Stimulated activated naive CD8-positive, alpha-beta T cell treated with anti-CD3 and anti-CD28 coated beads, Interleukin-15, Interleukin-2, amounts not matched to agents 100 ng/mL and 50 ng/mL, for 24 hours (primary cell): ENCODE measurements around the gene EVI5L.
A peak's percentile ranks its signal among the peaks of the same experiment; 100 is the strongest.
"Not testable (repeated sequence)": the region's sequence is repeated elsewhere in the genome, so short reads cannot be mapped to it uniquely, and the experiment has no call there.

Experiments used
- H3K27ac Mint-ChIP-seq: one replicate; pipeline ENCODE4 v1.8.0; 2021; ENCODE audit warnings: mild to moderate bottlenecking, mixed read lengths
- H3K27me3 Mint-ChIP-seq: one replicate; pipeline ENCODE4 v1.8.0; 2021; ENCODE audit warnings: mixed read lengths
- H3K36me3 Mint-ChIP-seq: one replicate; pipeline ENCODE4 v1.8.0; 2021; ENCODE audit warnings: low read depth, mixed read lengths
- H3K4me1 Mint-ChIP-seq: one replicate; pipeline ENCODE4 v1.8.0; 2021; ENCODE audit warnings: low read depth, mixed read lengths
- H3K4me3 Mint-ChIP-seq: one replicate; pipeline ENCODE4 v1.8.0; 2021; ENCODE audit warnings: mild to moderate bottlenecking, mixed read lengths
- H3K9me3 Mint-ChIP-seq: one replicate; pipeline ENCODE4 v1.8.0; 2021; ENCODE audit warnings: mixed read lengths

EVI5L gene

DNA sequence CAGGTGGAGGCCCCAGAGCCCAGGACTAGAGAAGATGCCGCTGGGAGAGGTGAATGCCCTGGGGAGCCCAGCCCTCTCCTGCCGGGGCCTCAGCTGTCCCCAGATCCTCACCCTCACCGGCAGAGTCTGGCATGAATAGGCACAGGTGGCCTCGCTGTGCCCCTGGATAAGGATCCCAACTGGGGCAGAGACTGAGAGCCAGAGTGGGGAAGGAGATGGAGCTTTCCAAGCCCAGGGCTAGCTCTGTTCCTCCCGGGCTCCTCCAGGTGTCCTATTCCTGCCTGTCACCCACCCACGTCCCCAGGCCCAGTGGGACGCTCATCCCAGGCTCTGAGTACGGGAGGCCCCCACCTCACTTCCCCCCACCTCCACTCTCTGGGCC lies 27.7 kb downstream of the EVI5L start:
- H3K4me1 Mint-ChIP-seq: peaks cover 12% of the 10 kb centered on the region
- no peaks in the 10 kb centered on the region for H3K36me3 Mint-ChIP-seq
- no peak overlapping the region for H3K27ac Mint-ChIP-seq
- H3K4me3 Mint-ChIP-seq: no peak overlapping the region
- no peaks in the 10 kb centered on the region for H3K9me3 Mint-ChIP-seq
- H3K27me3 Mint-ChIP-seq: no peaks in the 10 kb centered on the region

DNA sequence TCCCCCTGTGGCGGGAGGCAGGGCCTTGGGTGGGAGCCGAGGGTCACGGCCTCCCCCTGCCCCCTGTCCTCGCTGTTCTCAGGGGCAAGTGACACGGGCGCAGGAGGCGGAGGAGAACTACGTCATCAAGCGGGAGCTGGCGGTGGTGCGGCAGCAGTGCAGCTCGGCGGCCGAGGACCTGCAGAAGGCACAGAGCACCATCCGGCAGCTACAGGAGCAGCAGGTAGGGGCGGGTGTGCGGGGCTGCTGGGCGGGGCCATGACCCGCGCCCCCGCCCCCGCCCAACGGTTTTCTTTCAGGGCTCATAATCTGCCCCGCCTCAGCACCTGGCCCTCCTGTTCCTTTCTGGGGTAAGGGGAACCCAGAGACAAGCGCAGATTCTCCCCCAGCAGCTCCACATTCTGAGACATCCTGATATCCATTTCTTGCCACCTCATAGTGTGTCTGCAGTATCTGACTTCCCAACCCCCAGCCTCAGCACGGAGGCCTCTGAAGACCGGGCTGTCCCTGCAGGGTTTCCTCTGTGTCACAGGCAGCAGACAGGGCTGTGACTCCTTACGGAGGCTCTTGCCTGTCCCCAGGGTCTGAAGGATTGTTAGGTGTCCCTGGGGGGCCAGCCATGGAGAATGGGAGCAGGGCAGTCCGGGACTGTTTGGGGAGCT lies 28.2 kb downstream of the EVI5L start:
- Mint-ChIP-seq H3K4me1 (peaks cover 12% of the 10 kb centered on the region), H3K27me3 (no peaks in the 10 kb centered on the region), H3K27ac (no peak overlapping the region), H3K4me3 (no peak overlapping the region), H3K36me3 (no peaks in the 10 kb centered on the region), H3K9me3 (no peaks in the 10 kb centered on the region)

DNA sequence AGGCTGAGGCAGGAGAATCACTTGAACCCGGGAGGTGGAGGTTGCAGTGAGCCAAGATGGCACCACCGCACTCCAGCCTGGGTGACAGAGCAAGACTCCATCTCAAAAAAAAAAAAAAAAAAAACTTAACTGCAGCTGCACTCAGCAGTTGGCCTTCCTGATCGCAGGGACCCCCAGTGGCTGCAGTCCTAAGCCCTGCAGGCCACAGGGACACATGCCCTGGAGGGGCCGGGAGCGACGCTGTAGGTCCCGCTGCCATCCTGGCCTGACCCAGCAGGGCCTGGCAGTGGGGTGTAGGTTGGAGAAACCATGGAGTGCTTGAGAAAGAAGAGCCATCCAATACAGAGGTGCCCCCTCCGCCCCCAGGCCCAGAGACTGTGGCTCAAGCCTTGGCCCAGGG lies 29.1 kb downstream of the EVI5L start:
- not testable (repeated sequence) for H3K27me3 Mint-ChIP-seq, H3K9me3 Mint-ChIP-seq, H3K27ac Mint-ChIP-seq, H3K36me3 Mint-ChIP-seq, H3K4me3 Mint-ChIP-seq
- H3K4me1 Mint-ChIP-seq: peaks cover 12% of the 10 kb centered on the region

DNA sequence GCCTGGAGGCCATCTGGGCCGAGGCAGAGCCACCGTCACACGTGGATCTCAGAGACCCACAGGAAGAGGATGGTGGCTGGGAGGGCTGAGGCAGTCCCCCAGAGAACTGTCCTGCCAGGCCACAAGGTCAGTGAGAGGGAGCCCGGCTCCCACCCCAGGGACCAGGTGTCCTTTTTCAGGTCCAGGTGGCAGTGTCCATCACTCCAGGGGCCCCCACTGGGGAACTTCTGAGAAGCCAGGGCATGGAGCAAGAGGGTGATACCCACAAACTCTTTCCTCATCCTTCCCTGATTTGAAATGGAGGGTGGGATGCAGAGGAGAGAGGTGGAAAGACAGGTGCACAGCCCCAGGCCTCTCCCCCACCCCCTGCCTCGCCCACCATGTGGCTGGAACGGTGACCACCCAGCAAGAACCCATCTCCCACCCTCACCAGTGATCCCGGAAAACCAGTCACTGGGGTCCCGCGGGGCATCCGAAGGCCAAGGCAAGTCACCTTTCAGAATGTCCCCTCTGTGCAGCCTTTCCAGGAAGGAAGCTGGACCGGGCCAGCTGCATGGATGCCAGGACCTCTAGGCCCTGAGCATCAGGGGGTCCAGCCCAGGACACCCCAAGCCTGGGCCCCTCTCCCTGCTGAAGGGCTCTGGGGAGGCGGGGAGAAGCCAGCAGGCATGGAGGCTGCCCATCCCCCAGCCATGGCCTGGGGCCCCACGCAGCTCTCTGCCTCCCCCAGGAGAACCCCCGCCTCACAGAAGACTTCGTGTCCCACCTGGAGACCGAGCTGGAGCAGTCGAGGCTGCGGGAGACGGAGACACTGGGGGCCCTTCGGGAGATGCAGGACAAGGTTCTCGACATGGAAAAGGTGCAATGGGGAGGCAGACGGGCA lies 30.1 kb downstream of the EVI5L start:
- H3K27me3 Mint-ChIP-seq: peaks cover 9% of the 10 kb centered on the region
- H3K9me3 Mint-ChIP-seq: no peaks in the 10 kb centered on the region
- H3K4me1 Mint-ChIP-seq: peaks cover 13% of the 10 kb centered on the region
- no peak overlapping the region for H3K27ac Mint-ChIP-seq
- no peak overlapping the region for H3K4me3 Mint-ChIP-seq
- H3K36me3 Mint-ChIP-seq: no peaks in the 10 kb centered on the region

DNA sequence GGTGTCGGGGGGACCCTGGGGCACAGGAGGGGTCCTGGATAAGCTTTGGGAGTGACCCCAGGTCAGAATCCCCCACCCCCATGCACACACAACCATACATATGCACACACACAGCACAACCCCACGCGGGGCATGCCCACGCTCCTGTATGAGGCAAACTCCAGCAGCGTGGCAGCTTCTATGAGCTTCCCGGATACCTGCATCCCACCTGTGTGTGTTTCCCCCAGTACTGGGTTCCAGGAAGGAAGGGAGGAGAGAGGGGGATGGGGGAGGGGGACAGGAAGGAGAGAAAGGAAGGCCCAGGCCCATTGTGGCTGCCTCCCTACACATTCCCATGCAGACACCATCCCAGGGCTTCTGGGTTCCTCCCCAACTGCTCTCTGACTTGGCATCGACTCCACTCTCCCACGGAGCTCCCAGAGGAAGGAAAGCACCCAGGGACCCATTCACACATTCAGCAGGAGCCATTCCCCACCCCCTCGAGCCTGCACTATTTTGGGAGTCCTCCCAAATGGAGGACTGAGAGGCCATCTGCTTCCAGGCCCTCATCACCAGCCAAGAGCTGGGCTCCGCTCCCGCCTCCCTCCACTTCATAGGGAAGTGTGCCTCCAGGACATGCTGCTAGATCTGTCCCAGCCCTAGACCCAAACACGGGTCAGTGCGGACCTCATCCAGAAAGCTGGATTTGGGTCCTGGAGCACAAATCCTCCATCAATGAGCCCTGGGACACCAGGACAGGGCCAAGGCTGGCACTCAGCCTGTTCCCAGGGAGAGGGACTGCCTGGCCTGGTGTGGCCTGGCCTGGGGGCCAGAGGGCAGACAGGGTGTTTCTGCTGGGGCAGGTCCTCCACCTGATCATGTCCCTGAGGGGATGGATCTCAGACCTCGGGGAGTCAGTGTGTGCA lies 30.9 kb downstream of the EVI5L start:
- Mint-ChIP-seq H3K27me3 (peaks cover 14% of the 10 kb centered on the region), H3K9me3 (no peaks in the 10 kb centered on the region), H3K4me1 (peaks cover 16% of the 10 kb centered on the region), H3K4me3 (no peak overlapping the region), H3K36me3 (no peaks in the 10 kb centered on the region), H3K27ac (no peak overlapping the region)

DNA sequence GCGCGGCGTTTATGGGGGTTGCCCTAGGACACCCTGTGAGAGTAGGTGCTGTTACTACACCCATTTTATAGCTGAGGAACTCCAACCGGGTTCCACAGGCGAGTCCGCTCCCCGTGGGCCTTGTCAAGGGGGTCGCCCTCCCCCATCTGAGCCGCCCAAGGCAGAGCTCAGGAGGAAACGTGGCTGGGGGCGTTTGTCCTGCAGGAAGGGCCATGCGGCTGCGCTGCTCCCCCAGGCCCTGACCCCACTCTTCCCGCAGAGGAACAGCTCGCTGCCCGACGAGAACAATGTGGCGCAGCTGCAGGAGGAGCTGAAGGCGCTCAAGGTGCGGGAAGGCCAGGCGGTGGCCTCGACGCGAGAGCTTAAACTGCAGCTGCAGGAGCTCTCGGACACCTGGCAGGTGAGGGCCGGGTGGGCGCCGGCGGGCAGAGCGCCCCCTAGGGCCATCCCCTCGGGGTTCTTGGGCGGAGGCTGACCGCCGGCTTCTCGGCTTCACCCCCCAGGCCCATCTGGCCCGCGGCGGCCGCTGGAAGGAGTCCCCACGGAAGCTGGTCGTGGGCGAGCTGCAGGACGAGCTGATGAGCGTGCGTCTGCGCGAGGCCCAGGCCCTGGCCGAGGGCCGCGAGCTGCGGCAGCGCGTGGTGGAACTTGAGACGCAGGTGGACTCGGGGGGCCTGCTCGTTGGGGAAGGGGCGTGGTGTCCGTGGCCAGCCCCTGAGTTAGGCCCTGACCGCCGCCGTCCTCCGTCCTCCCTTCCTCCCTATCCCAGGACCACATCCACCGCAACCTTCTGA lies 31.8 kb downstream of the EVI5L start:
- Mint-ChIP-seq H3K36me3 (no peaks in the 10 kb centered on the region), H3K4me3 (peak overlapping the region; percentile 52), H3K4me1 (peaks cover 16% of the 10 kb centered on the region), H3K9me3 (no peaks in the 10 kb centered on the region), H3K27me3 (peaks cover 14% of the 10 kb centered on the region), H3K27ac (no peak overlapping the region)

DNA sequence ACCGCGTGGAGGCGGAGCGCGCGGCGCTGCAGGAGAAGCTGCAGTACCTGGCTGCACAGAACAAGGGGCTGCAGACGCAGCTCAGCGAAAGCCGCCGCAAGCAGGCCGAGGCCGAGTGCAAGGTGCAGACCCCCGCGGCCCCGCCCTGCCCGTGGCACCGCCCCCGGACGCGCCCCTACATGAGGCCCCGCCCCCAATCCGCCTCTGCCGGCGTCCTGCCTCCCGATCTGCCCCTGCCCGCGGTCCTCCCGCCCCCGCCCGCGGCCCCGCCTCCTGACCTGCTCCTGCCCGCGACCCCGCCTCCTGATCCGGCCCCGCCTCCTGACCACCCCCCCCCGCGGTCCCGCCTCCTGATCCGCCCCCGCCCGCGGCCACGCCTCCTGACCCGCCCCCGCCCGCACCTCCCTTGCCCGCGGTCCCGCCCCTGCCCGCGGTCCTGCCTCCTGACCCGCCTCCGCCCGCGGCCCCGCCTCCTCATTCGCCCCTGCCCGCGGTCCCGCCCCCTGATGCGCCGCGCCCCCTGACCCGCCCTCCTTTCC lies 32.5 kb downstream of the EVI5L start:
- H3K9me3 Mint-ChIP-seq: no peaks in the 10 kb centered on the region
- no peak overlapping the region for H3K27ac Mint-ChIP-seq
- peak overlapping the region; percentile 52 for H3K4me3 Mint-ChIP-seq
- no peaks in the 10 kb centered on the region for H3K36me3 Mint-ChIP-seq
- peaks cover 16% of the 10 kb centered on the region for H3K4me1 Mint-ChIP-seq
- H3K27me3 Mint-ChIP-seq: peaks cover 18% of the 10 kb centered on the region

DNA sequence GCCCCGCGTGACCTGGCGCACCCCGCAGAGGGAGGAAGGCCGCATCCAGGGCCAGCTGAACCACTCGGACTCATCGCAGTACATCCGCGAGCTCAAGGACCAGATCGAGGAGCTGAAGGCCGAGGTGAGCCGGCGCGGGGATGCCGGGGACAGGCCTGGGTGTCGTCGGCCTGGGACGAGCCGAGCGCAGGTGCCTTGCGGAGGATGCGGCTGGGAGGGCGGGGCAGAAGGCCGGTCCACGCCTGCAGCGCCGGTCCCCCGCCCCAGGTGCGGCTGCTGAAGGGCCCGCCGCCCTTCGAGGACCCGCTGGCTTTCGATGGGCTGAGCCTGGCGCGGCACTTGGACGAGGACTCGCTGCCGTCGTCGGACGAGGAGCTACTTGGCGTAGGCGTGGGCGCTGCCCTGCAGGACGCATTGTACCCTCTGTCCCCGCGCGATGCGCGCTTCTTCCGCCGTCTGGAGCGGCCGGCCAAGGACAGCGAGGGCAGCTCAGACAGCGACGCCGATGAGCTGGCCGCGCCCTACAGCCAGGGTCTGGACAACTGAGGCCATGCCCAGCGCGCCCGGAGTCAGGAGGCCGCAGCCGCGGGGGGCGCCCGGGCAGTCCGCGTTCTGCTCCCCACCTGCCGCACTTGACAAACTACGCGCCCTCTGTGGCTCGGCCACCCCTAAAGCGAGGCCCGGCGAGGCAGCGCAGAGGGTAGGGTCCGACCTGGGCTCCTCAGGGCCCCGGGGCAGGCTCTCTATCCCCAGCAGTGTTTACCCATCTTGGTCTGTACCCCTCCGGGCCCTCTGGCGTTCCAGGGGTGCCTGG lies 33.3 kb downstream of the EVI5L start:
- no peak overlapping the region for H3K4me3 Mint-ChIP-seq
- H3K27ac Mint-ChIP-seq: no peak overlapping the region
- H3K4me1 Mint-ChIP-seq: peaks cover 24% of the 10 kb centered on the region
- H3K27me3 Mint-ChIP-seq: peaks cover 21% of the 10 kb centered on the region
- H3K36me3 Mint-ChIP-seq: no peaks in the 10 kb centered on the region
- no peaks in the 10 kb centered on the region for H3K9me3 Mint-ChIP-seq

DNA sequence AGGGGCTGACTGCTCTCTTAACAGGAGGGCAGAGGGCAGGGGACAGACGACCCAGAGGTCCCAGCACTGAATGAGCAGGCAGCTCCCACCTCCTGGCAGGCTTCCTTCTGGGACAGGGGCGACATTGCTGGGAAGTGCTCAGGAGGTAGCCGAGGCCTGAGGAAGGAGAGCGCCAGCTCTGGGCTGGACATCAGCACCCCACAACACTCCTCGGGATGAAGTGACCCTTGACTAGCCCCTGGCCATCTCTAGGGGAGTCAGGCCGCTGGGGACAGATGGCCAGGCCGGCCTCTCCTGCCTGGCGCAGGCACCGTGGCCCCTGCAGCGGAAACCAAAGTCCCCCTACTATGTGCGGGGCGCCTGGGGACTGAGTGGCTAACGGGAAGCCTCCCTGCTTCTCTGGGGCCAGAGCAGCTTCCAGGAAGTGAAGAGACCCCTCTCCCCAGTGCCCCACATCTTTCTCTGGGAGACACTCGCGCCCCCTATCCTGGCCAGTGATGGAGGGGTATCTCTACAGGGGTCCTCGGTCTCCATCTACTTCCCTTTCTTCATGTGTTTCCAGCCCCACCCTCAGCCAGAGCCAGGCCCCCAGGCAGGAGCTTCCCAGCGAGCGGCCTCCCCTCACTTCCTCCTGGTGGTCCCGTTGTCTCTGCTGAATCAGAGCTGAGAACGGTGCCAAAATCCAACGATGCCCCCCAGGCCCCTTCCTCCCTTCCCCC lies 34.1 kb downstream of the EVI5L start:
- Mint-ChIP-seq H3K4me3 (no peak overlapping the region), H3K27me3 (peaks cover 21% of the 10 kb centered on the region), H3K4me1 (peaks cover 24% of the 10 kb centered on the region), H3K27ac (no peak overlapping the region), H3K36me3 (no peaks in the 10 kb centered on the region), H3K9me3 (no peaks in the 10 kb centered on the region)

DNA sequence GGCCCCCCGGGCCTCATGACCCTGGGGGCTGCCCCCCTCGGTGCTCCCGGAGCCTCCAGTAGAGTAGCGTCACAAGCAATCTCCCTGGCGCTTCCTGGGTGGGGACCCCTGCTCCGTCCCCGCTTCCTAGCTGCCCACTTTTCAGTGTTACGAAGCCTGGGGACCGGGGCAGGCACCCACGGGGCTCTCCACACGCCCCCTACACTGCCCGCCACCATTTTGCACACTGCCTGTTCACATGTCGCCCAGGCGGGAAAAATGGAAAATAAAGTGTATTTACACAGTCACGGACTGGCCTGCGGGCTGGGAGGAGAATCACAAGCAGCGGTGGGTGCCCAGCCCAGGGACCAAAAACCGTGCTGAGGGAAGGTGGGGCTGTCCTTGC lies 34.7 kb downstream of the EVI5L start:
- Mint-ChIP-seq H3K4me3 (no peak overlapping the region), H3K27ac (no peak overlapping the region)

DNA sequence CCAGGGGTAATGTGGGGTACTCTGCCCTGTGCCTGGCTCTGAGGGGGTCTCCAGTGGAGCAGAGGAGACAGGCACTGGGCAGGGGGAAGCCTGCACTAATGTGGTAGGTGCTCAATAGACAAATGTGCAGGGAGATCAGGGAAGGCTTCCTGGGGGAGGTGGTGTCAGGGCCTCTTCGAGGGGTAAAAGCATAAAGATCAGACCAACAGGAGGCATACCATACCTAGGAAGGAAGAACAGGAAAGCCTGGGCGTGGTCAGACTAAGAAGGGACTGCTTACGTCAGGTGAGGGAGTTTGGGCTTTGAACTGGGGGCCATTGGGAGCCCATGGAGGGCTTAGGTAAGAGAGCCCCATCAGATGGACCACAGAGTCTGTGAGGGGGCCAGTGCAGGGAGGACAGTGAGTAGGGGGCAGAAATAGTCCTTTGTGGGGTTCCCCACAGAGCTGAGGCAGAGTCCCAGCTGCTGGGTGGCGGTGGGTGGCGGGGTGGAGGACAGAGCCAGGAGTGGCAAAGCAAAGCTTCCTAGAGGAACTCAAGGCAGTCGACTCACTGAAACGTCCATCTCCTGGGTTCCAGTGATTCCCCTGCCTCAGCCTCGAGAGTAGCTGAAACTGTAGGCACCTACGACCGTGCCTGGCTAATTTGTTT lies 35.4 kb downstream of the EVI5L start:
- no peaks in the 10 kb centered on the region for H3K36me3 Mint-ChIP-seq
- H3K4me3 Mint-ChIP-seq: no peak overlapping the region
- H3K27me3 Mint-ChIP-seq: peaks cover 21% of the 10 kb centered on the region
- H3K4me1 Mint-ChIP-seq: peaks cover 24% of the 10 kb centered on the region
- H3K9me3 Mint-ChIP-seq: no peaks in the 10 kb centered on the region
- H3K27ac Mint-ChIP-seq: no peak overlapping the region

More for the DNA sequence above, 34.7 kb downstream of the EVI5L start:
- Mint-ChIP-seq H3K36me3 (no peaks in the 10 kb centered on the region), H3K27me3 (peaks cover 21% of the 10 kb centered on the region), H3K4me1 (peaks cover 24% of the 10 kb centered on the region), H3K9me3 (no peaks in the 10 kb centered on the region)

DNA sequence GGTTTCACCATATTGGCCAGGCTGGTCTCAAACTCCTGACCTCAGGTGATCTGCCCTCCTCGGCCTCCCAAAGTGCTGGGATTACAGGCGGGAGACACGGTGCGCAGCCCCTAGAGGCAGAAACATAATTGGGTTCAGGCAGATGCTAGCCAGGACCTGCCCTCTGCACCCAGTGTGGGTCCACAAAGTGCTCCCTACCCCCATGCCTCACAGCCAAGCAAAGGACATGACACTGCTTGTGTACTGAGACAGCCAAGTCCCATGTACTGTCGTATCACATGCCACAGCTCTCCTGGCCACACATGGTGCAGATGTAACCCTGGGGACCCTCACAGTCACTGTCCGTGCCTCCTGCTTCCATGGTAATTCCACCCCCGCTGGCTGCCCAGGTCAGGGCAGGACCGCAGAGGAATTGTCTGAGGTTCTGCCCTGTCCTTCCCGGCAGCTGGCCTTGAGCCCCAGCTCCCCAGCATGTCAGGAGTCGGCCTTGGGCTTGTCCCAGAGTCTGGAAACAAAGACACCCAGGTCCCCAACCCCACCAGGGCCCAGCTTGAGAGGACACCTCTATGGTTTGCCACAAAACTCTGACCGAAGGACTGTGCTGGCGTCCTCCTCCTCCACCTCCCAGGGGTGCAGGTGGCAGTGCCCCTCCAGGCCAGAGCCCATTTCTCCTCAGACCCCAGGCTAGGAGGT lies 36.5 kb downstream of the EVI5L start:
- Mint-ChIP-seq H3K4me3 (no peak overlapping the region), H3K27me3 (peaks cover 25% of the 10 kb centered on the region), H3K36me3 (no peaks in the 10 kb centered on the region), H3K4me1 (peaks cover 27% of the 10 kb centered on the region), H3K9me3 (no peaks in the 10 kb centered on the region), H3K27ac (no peak overlapping the region)
